Measurements from ENCODE around the gene YPEL1.

YPEL1 gene

GRCh38 chr22:21650280-21650679 is 85.3 kb downstream of the YPEL1 start:
- H3K4me3 ChIP-seq (ENCODE audit: control insufficient read depth, low read depth, low read length) = no peak overlapping the region
- TF ChIP-seq, protein P1, sequence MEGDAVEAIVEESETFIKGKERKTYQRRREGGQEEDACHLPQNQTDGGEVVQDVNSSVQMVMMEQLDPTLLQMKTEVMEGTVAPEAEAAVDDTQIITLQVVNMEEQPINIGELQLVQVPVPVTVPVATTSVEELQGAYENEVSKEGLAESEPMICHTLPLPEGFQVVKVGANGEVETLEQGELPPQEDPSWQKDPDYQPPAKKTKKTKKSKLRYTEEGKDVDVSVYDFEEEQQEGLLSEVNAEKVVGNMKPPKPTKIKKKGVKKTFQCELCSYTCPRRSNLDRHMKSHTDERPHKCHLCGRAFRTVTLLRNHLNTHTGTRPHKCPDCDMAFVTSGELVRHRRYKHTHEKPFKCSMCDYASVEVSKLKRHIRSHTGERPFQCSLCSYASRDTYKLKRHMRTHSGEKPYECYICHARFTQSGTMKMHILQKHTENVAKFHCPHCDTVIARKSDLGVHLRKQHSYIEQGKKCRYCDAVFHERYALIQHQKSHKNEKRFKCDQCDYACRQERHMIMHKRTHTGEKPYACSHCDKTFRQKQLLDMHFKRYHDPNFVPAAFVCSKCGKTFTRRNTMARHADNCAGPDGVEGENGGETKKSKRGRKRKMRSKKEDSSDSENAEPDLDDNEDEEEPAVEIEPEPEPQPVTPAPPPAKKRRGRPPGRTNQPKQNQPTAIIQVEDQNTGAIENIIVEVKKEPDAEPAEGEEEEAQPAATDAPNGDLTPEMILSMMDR (conservative IDR thresholded peaks at IDR 0.05; ENCODE audit: control insufficient read depth, insufficient read depth, low read depth, low read length) = no peak
- no peak for DNase-seq (ENCODE audit: low read depth)

Data from fibroblast of mammary gland (primary cell).